Measurements from ENCODE around the gene SLC8A1.

Gene SLC8A1

GRCh38 chr2:40466935-40467572 is 15.2 kb upstream of the SLC8A1 start:
- no peak for DNase-seq (ENCODE audit: extremely low spot score)
- ChIA-PET POLR2A (no interaction called here), CTCF (no interaction called here)
- no peak for TF ChIP-seq CTCF (IDR thresholded peaks at IDR 0.05; ENCODE audit: control extremely low read depth, extremely low read depth, low read depth, missing control alignments)

- no peak for TF ChIP-seq CTCF (IDR thresholded peaks at IDR 0.05; ENCODE audit: control extremely low read depth, extremely low read depth, low read depth, missing control alignments)
- no peak for DNase-seq (ENCODE audit: extremely low spot score)
- CTCF ChIA-PET = no interaction called here
- POLR2A ChIA-PET = no interaction called here
Observed at GRCh38 chr2:40466332-40466906, 14.5 kb upstream of the SLC8A1 start.

- CTCF ChIA-PET = interaction anchor here (0.8 to 1.0 kb wide), 2 partner anchors 8 to 92 kb away, joined by 3 to 4 read pairs; no protein-coding TSS in a partner anchor
- POLR2A ChIA-PET = no interaction called here
- no peak for DNase-seq (ENCODE audit: extremely low spot score)
- TF ChIP-seq CTCF (IDR thresholded peaks at IDR 0.05; ENCODE audit: control extremely low read depth, extremely low read depth, low read depth, missing control alignments) = no peak
Observed at GRCh38 chr2:40463112-40463511, 11.2 kb upstream of the SLC8A1 start.

GRCh38 chr2:40458271-40458794 is 6.4 kb upstream of the SLC8A1 start:
- no peak for DNase-seq (ENCODE audit: extremely low spot score)
- CTCF ChIA-PET = interaction anchor here (1.1 kb wide), 1 partner anchor 621 kb away, joined by 3 read pairs; no protein-coding TSS in a partner anchor
- TF ChIP-seq CTCF (IDR thresholded peaks at IDR 0.05; ENCODE audit: control extremely low read depth, extremely low read depth, low read depth, missing control alignments) = no peak
- POLR2A ChIA-PET = no interaction called here

- no peak for TF ChIP-seq CTCF (IDR thresholded peaks at IDR 0.05; ENCODE audit: control extremely low read depth, extremely low read depth, low read depth, missing control alignments)
- ChIA-PET CTCF (interaction anchor here (1.1 kb wide), 1 partner anchor 620 kb away, joined by 3 read pairs; no protein-coding TSS in a partner anchor), POLR2A (no interaction called here)
- no peak for DNase-seq (ENCODE audit: extremely low spot score)
Observed at GRCh38 chr2:40457837-40458236, 5.9 kb upstream of the SLC8A1 start.

GRCh38 chr2:40457366-40457765 is 5.5 kb upstream of the SLC8A1 start:
- no peak for TF ChIP-seq CTCF (IDR thresholded peaks at IDR 0.05; ENCODE audit: control extremely low read depth, extremely low read depth, low read depth, missing control alignments)
- CTCF ChIA-PET = interaction anchor here (1.1 kb wide), 1 partner anchor 620 kb away, joined by 3 read pairs; no protein-coding TSS in a partner anchor
- POLR2A ChIA-PET = no interaction called here
- DNase-seq (ENCODE audit: extremely low spot score) = no peak
